Colonic mucosa (tissue), 4 donors: ENCODE measurements around the gene TTC22. TPM values are rescaled to one million over a fixed set of nuclear protein-coding genes. Genes with fewer than 3 reads are reported as not detected.

Source experiments
- DNase-seq: peaks from one replicate; pipeline ENCODE4 v3.0.0-alpha.2; 2020
- H3K27ac ChIP-seq: fragments of 200-600 bp; one replicate; pipeline ENCODE4 v1.8.0; 2021
- H3K27me3 ChIP-seq: fragments of 200-600 bp; one replicate; pipeline ENCODE4 v1.8.0; 2021
- H3K36me3 ChIP-seq: fragments of 200-600 bp; one replicate; pipeline ENCODE4 v1.8.0; 2021
- H3K4me1 ChIP-seq: fragments of 200-600 bp; one replicate; pipeline ENCODE4 v1.8.0; 2021; ENCODE audit warnings: mild to moderate bottlenecking
- H3K4me3 ChIP-seq: fragments of 200-600 bp; one replicate; pipeline ENCODE4 v1.8.0; 2021
- H3K9ac ChIP-seq, 2 donors: one replicate each; pipeline ENCODE4 v1.7.0; 2013; ENCODE audit warnings: control low read depth in 2 of 2, low read depth in 2 of 2, low read length in 2 of 2
- H3K9me3 ChIP-seq: fragments of 200-600 bp; one replicate; pipeline ENCODE4 v1.8.0; 2021
- intact Hi-C: fragments of 100-400 bp; cut with DNase I; formaldehyde crosslinking; loops from one replicate; pipeline ENCODE4 v1.14.1; 2022
- total RNA-seq, 2 donors: library from RNA; stranded (reverse); fragmentation: NEBNext Ultra II Directional in 1 of 2; extraction: Animal tissue kit (Norgen Biotek cat#: 25700) in 1 of 2; gene quantifications; one replicate each; pipeline ENCODE4 v1.2.1, GENCODE V29; 2021
- TF ChIP-seq, protein P1 (sequence below): fragments of 200-600 bp; IDR thresholded peaks from one replicate; pipeline ENCODE4 v1.8.0; 2022; ENCODE audit warnings: antibody characterized with exemption, mild to moderate bottlenecking
- donor health status: healthy.
- donor health status: DM: no; HTN: no; CAD: no.
- donor health status: DM: no; HTN: no; CAD: no.

Gene TTC22
- total RNA-seq, 2 donors from 2014 or later = 52.4 to 80.6 TPM

DNA sequence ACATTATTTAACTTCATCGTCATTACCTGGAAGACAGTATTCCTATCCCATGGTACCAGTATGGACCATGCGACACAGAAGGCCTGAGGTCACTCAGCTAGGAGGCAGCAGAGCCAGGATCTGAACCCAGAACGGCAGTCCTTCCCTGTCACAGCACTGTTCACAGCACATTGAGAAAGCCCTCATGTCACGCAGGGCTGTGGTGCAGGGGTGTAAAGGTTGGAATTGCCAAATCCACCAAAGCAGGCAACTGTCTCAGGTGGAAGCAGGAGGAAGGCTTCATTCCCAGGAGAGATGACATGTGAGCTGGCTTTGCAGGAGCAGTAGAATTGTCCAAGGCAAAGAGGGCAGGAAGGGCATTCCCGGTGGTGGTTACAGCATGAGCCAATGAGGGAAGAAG is 9.9 kb upstream of the TTC22 start:
- H3K9ac ChIP-seq = peak overlapping the region in 1 of 2 donors; percentile 13
- DNase-seq = no peak
- H3K36me3 ChIP-seq = no peaks in the 10 kb centered on the region
- intact Hi-C loops = loop anchor here (5.0 kb wide), 2 partner anchors 139 to 314 kb away; no protein-coding TSS in a partner anchor
- H3K4me3 ChIP-seq = no peak overlapping the region
- TF ChIP-seq, protein P1, sequence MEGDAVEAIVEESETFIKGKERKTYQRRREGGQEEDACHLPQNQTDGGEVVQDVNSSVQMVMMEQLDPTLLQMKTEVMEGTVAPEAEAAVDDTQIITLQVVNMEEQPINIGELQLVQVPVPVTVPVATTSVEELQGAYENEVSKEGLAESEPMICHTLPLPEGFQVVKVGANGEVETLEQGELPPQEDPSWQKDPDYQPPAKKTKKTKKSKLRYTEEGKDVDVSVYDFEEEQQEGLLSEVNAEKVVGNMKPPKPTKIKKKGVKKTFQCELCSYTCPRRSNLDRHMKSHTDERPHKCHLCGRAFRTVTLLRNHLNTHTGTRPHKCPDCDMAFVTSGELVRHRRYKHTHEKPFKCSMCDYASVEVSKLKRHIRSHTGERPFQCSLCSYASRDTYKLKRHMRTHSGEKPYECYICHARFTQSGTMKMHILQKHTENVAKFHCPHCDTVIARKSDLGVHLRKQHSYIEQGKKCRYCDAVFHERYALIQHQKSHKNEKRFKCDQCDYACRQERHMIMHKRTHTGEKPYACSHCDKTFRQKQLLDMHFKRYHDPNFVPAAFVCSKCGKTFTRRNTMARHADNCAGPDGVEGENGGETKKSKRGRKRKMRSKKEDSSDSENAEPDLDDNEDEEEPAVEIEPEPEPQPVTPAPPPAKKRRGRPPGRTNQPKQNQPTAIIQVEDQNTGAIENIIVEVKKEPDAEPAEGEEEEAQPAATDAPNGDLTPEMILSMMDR = no peak
- H3K27me3 ChIP-seq = no peaks in the 10 kb centered on the region
- no peak overlapping the region for H3K27ac ChIP-seq
- no peaks in the 10 kb centered on the region for H3K4me1 ChIP-seq
- no peaks in the 10 kb centered on the region for H3K9me3 ChIP-seq

DNA sequence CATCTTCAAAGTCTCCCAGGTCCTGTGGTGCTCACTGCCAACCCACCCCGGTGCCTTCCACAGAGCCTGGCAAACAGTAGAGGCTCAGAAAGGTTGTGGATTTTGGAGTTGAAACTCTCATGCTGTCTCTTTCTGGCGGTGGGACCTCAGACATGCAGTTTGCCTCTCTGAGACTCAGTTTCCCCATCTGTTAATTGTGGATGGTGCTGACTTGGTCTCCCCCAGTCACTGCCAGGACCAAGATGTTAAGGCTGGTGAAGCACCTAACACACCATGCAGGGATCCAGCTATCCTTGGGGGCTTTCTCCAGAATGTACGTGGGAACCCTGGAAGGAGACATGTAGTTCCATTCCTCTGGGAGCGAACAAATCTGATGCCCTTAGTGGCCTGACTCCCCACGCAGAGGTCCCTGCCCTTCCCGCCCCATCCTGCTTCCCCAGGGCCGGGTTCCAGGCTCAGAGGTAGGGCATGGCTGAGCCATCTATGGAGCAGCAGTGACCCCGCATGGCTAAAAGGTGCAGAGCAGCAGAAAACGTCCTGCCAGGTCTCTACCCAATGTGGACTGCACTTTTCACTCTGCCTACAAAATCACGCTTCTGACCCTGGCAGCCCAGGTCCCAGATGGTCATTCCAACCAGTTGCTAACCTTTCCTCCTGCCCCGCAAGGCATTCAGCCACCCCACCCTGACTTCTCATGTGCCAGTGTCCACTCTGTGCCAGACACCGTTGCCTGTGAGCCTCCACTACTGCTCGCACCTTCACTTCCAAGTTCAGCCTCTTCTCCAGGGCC is 9.2 kb upstream of the TTC22 start:
- Histone ChIP-seq H3K27me3 (no peaks in the 10 kb centered on the region), H3K9me3 (no peaks in the 10 kb centered on the region), H3K27ac (no peak overlapping the region), H3K4me3 (no peak overlapping the region), H3K4me1 (no peaks in the 10 kb centered on the region), H3K9ac (peak overlapping the region in 1 of 2 donors; percentile 13), H3K36me3 (no peaks in the 10 kb centered on the region)
- TF ChIP-seq, protein P1 = peak; percentile 76
- peak; percentile 82 for DNase-seq
- intact Hi-C loops = loop anchor here (5.0 kb wide), 2 partner anchors 138 to 313 kb away; no protein-coding TSS in a partner anchor

DNA sequence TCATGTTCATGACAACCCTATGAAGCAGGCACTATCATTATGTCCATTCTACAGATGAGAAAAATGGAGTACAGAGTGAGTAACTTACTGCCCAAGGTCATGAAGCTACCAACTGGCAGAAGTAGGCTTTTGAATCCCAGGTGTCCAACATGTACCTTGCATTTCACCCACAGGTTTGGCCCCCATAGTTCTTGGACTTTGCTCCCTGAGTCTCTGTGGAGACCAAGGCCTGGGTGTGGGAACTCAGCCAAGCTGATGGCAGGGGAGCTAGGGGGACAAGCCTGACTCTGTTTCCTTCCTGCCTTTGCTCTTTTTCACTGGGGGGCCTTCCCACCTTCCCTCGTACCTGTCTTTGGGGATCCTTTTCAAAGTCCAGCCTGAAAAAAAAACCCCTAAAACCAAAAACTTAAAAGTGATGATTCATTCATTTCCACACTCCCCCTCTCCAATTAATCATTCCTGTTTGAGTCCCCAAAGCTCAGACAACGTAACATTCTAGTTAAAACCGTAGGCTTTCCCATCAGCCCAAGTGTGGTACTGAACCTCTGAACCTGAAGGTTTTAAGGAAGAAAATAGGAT is 8.5 kb upstream of the TTC22 start:
- intact Hi-C loops = loop anchor here (5.0 to 10.0 kb wide), 3 partner anchors 137 to 745 kb away; no protein-coding TSS in a partner anchor
- TF ChIP-seq, protein P1 = no peak
- H3K4me3 ChIP-seq = no peak overlapping the region
- H3K27ac ChIP-seq = no peak overlapping the region
- no peaks in the 10 kb centered on the region for H3K36me3 ChIP-seq
- DNase-seq = no peak
- H3K27me3 ChIP-seq = no peaks in the 10 kb centered on the region
- no peaks in the 10 kb centered on the region for H3K9me3 ChIP-seq
- H3K4me1 ChIP-seq = no peaks in the 10 kb centered on the region
- H3K9ac ChIP-seq = no peak overlapping the region

DNA sequence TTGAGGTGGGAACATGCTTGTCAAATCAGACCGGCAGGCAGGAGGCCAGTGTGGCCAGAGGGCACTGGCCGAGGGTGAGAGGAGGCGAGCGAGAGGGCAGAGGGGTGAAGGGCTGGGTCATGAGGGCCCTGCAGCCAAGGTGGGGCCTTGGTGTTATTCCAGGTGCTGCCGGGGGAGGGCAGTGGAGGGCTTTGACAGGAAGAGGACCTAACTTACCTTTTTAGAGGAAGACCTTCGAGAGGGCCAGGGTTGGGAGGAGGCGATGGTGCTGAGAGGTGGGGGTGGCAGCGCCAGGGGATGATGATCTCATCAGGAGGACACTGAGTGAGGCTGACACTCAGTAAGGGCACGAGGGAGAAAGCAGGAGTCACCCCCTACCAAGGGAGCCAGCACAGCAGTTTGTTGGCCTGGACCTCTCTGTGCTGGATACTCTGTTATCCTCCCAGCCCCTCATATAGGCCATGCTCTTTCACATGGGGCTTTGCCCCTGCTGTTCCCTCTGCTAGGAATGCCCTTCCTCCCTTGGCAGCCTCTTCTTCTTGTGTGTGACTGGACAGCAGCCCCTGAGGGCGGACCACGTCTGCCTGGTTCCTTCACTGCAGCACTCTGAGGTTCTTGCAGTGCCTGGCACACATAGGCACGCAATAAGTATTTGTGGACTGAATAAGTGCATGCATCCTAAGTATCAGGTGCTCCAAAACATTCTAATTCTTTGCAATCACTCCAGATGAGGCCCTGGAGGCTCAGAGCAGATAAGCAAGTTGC is 7.5 kb upstream of the TTC22 start:
- H3K9ac ChIP-seq = no peak overlapping the region
- H3K36me3 ChIP-seq = no peaks in the 10 kb centered on the region
- H3K4me1 ChIP-seq = no peaks in the 10 kb centered on the region
- no peak for DNase-seq
- H3K27me3 ChIP-seq = no peaks in the 10 kb centered on the region
- no peaks in the 10 kb centered on the region for H3K9me3 ChIP-seq
- intact Hi-C loops = loop anchor here (10.0 kb wide), 1 partner anchor 744 kb away; no protein-coding TSS in a partner anchor
- H3K27ac ChIP-seq = no peak overlapping the region
- no peak overlapping the region for H3K4me3 ChIP-seq
- TF ChIP-seq, protein P1 = no peak

DNA sequence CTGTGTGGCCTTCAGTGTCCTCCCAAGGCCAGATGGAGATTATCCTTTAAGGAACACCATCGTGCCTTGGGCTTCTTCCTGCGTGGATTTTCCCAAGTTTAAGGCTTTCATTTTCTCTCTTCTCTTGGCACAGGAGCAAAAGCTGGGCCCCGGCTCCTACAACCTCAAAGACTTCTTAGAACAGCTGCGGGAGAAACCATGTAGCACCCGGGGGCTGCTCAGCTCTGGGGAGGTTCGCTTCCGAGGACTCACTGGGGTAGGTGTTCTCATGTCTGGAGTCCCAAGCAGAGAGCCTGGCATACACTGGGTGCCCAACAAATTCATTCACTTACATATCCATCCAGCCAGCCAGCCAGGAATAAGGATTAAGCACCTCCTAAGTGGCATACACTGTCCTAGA is 6.6 kb upstream of the TTC22 start:
- H3K27ac ChIP-seq = no peak overlapping the region
- H3K27me3 ChIP-seq = no peaks in the 10 kb centered on the region
- H3K9ac ChIP-seq = no peak overlapping the region
- no peak for DNase-seq
- no peaks in the 10 kb centered on the region for H3K9me3 ChIP-seq
- TF ChIP-seq, protein P1 = no peak
- no peaks in the 10 kb centered on the region for H3K4me1 ChIP-seq
- H3K4me3 ChIP-seq = no peak overlapping the region
- intact Hi-C loops = loop anchor here (10.0 kb wide), 1 partner anchor 743 kb away; no protein-coding TSS in a partner anchor
- no peaks in the 10 kb centered on the region for H3K36me3 ChIP-seq
